HG02981 (cell line): ENCODE measurements around the gene TH.

Experiments used
- ATAC-seq: cut with Tn5 transposase; IDR thresholded peaks from one replicate; pipeline ENCODE4 v1.9.1; 2021; ENCODE audit warnings: mild to moderate bottlenecking, moderate library complexity; ENCODE audit not compliant: unreplicated experiment

Gene TH

DNA sequence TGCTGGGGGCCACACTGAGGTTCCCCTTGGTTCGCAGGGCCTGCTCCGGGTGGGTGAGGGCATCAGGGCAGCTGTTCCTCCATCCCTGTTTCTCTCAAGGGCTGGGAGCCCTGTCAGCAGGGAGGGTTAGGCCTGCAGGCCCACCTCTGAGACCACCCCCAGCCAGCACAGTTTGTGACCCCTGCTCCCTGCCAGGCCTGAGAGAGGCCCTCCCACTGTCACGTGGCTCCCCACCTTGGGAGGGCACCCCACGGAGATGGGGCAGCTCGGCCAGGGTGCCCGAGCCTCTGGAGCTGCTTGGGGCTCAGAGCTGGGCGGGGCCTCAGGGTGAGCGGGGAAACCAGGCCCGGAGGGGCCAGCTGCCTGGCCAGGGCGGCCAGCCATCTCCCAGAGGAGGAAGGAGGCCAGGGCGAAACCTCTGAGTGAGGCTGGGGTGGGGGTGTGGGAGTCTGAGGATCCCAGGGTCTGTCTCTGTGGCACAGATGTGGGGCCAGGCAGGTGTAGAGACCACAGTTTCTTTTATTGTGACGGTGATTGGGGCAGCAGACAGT lies 8.1 kb downstream of the TH start:
- no peak for ATAC-seq

DNA sequence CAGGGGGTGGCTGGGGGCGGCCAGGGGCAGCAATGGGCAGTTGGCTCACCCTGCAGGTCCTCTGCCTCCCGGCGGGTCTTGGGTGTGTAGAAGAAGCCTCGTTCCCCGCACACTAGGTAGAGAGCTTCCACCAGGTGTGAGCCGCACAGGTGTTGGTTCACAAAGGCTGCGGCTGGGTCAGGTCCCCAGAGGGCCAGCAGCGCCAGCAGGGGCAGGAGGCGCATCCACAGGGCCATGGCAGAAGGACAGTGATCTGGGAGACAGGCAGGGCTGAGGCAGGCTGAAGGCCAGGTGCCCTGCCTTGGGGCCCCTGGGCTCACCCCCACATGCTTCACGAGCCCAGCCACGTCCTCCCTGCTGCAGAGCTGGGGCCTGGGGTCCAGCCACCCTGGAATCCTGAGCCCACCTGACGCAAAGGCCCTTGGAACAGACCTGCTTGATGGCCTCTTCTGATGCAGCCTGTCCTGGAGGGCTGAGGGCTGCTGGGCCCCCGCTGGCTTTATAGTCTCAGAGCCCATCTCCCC lies 10.8 kb downstream of the TH start, which contains the start of gene INS:
Gene INS (minus strand): TSS at position 474 of the 524 bp plus-strand sequence. CDS start 238 bp downstream, at position 236.
- ATAC-seq = no peak

DNA sequence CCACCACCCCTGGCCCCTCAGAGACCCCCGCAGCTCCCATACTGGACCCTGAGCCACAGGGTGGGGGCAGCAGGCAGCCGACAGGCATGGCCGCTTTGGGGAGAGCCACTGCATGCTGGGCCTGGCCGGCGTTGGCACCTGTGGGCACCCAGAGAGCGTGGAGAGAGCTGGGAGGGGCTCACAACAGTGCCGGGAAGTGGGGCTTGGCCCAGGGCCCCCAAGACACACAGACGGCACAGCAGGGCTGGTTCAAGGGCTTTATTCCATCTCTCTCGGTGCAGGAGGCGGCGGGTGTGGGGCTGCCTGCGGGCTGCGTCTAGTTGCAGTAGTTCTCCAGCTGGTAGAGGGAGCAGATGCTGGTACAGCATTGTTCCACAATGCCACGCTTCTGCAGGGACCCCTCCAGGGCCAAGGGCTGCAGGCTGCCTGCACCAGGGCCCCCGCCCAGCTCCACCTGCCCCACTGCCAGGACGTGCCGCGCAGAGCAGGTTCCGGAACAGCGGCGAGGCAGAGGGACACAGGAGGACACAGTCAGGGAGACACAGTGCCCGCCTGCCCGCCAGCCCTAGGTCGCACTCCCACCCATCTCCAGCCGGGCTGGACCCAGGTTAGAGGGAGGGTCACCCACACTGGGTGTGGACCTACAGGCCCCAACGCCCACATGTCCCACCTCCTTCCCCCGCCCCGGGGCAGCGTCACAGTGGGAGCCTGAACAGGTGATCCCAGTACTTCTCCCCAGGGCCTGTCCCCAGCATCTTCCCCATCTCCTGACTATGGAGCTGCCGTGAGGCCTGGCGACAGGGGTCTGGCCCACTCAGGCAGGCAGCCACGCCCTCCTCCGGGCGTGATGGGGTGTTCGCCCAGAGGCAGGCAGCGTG lies 11.8 kb downstream of the TH start:
- no peak for ATAC-seq

DNA sequence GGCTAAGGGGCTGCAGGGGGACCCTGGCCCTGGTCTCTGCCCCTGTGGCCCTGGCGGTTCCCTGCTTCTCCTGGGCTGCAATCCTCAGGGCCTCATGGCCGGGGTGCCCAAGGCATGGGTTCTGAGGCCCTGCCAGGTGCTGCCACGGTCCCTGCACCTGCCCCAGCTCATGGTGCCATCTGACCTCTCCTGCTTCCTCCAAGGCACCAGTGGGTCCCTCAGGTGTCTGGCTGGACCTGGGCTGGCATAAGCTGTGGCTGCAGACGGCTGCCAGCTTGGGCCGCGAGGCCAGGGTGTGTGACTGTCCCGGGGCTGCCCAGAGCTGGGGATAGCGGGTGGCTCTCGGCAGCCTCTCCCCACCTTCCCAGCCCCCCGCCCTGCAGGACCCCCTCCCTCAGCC lies 12.6 kb downstream of the TH start:
- ATAC-seq = no peak

DNA sequence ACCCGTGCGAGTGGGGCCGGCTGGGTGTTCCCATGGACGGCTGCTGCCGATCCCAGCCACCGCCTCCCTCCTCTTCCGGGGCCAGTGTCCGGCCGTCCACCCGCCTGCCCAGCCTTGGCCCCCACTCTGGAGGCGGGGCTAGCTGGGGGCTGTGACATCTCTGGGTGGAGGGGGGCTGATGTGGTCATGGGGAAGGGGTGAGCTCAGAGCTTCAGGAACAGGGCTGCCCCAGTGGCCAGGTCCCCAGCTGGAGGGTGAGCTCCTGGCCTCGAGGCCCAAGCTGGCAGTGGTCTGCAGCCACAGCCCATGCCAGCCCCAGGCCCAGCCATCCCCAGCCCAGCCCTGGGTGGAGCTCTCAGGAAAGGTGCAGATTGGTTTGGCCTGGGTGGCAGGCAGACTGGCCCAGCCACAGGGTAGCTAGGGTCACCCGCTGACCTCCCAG lies 13.3 kb downstream of the TH start:
- ATAC-seq = no peak

DNA sequence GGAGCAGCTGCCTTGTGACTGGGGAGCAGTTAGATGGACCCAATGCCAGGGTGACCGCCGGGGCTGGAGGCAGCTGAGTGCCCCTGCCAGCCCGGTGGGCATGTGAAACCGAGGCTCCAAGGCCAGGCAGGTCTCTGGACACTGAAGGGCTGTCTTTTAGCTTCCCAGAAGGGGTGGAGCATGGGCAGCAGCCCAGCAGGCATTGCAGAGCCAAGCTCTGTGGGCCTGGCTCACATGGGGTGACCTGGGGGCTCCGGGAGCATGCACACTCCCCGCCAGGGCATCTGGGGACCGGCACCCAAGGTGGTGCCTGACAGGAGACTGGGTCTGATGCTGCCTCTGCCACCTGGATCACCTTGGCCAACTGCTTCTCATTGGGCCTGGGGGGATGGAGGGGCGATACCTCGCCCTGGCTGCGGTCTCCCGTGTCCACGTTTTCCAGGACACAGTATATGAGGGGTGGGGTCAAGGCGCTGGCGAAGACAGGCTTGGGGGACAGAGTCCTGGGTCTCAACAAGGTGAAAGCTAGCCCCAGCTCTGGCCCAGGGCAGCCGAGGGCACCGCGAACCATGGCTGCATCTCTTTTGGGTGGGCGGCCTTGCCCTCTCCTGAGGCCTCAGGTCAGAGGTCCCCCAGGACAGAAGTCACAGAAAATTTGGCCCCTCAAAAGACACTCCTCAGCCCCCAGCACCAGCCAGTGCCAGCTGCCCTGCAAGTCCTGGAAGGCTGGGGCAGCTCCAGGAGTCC lies 14.1 kb downstream of the TH start:
- no peak for ATAC-seq

DNA sequence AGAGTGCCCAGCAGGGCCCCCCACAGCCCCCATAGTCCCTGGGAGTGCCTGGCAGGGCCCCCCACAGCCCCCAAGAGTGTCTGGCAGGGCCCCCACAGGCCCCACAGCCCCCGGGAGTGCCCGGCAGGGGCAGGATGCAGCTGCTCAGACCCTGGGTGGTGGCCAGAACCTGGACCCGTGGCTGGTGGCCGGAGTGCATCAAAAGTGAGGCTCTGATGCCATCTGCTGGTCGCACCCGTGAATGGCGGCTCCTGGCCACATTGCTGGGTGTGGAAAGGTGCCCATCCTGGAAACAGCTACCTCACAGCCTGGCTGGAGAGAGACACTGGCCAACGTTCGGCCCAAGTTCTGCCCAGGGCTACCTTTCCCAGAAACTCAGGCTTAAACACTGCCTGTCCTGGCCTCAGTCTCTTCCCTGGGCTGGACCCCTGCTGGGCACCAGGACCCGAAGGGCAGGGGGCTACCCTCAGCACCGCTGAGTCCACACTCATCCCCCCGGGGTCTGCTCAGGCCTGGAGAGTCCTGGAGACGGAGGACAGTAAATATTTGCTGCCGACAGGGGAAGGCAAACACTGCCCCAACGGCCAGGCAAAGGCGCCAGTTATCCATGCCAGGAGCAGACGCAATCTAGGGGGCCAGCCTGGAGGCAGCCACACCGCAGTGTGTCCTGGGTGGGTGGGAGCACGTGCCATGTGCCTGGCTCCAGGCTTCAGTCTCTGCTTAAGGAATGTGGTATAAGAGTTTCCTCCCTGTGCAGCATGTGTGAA lies 15.0 kb downstream of the TH start:
- ATAC-seq = no peak

DNA sequence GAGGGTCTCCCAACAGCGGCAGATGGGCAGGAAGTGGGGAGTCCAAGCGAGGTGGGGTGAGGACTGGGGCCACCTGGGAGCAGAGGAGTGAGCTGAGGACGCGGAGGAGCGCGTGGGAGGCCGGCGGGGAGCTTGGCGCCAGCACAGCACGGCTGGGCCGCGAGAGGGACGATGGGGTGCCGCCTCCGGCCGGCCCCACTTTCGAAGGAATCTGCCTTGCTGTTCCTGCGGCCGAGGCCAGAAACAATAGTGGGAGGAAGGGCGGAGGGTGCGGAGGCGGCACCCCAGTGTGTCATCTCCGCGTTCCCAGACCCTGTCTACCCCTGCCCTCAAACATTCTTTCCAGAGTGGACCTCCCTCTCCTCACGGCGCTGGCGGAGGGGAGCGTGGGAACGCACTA lies 16.1 kb downstream of the TH start:
- no peak for ATAC-seq

DNA sequence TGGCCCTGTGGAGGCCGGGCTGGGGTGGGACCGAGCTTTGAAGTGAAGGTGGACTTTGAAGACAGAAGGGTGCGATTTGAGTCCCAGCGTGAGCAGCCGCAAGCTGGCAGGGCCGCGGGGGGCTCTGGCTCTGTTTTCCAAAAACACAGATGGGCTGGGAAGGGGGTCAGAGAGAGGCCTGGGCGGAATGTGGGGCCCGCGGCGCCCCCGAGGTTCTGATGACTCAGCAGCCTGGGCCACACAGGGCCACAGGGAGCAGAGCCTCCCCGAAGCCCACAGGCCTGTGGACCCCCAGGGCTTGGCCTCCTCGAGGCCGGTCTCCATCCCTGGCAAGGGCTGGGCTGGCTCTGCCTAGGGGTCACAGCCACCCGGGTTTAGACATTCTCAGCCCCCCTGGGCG lies 16.7 kb downstream of the TH start:
- no peak for ATAC-seq

DNA sequence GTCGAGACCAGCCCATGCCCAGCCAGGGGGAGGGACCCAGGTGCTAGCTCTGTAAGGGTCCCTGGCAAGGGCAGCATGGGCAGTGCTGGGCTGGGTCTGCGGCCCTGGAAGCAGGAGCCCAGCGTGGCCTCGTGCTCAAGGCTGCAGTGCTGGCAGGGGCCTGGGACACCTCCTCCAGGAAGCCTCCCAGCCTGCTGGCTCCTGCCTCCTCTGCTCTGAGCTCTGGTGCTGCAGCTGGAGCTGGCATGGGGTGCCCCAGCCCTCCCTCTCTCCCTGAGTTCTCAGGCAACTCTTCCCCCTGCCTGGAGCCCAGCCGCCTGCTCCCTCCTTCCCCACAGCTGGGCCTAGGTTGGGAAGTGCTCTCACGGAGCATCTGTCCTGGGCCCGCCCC lies 17.4 kb downstream of the TH start:
- ATAC-seq = no peak

DNA sequence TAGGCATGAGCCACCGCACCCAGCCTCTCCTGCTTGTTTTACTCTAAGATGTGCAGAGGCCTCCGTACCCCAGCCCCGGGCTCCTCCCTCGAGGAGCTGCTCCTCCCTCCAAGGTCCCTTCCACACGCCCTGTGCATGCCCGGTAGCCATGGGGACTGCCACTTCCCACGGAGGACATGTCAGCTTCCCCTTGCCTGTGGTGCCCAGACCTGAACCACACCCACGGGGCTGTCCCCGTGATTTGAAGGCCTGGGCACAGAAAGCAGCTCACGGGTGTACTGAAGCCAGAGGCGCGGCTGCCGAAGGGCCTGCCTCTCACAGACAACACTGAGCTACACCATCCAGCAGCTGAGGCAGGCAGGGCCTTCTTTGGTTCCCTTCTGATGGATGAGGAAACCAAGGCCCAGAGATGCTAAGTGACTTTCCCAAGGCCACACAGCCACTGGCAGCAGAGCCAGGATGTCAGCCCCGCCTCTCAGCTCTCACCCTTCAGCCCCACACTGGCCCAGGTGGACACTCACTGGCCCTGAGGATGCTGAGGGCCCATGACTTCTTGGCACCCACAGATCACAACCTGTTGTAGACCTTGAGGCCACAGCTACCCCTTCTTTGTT lies 17.9 kb downstream of the TH start:
- no peak for ATAC-seq

DNA sequence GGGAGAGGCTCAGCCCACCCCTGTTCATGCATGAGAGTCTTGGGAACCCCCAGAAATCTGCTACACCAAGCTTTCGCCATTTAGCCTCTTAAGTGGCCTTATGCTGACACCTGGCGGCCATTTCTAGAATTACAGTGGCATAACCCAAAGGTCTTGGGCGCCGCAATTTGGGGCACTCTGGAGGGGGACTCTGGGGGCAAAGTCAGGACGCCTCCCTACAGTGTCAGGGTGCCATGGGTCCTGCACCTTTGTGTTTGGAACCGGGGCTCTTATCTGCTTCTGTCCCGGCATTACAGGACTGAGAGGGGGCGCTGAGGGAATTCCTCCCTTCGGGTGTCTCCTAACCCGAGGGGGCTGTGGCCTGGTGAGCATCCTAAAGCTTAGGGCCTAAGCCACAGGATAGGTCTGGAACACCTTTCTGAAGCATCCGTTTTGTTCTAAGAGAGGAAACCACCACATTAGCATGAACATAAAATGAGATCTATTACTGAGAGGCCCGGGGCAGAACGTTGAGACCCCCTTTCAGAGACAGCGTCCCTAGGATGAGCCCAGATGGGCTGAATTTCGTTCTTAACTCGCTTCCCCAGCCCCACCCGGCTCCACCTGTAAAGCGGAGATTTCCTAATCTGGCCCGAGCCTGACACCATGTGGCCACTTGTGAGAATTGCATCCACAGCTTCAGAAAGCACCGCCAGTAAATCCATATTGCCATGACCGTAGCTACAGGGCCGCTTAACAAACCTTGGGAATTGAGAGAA lies 19.9 kb downstream of the TH start:
- no peak for ATAC-seq

DNA sequence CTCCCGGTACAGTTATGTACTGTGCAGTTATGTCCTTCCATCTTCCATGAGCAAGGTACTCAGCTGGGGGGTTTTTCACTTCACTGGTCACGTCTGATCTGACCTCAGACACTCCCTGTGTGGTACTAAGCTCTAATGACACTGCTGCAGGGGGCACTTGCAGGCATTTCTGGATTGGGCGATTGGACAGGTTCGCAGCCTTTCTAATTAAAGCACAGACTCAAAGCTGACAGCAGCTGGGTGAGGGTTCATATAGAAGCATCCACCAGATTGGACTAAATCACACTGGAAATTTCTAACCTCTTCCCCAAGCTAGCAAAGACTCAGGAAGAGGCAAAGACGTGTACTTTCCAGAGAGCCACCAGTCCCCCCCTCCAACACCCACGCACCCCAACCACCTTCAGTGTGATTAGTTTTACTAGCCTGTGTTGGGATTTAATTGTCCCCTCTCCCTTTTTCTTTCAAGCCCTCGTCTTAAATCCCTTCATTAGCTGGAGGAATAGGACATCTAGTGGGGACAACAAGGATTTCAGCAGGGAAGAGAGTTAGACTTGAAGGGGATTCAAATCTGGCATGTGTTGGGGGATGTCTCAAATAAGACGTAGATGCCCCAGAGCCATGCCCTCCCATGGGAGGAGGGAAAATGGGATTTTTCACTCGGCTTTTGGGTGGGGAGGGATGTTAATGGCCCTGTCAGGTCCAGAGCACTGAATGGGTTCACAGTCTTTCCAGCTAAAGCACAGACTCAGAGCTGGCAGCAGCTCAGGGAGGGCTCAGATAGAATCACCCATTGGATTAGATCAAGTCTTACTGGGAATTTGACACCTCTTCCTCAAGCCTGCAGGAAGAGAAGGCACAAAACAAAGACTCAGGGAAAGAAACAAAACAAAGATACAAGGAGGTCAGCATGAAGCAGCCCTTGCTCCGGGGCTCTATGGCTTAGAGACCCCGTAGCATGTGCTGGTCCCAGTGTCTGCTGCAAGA lies 21.5 kb downstream of the TH start:
- no peak for ATAC-seq

DNA sequence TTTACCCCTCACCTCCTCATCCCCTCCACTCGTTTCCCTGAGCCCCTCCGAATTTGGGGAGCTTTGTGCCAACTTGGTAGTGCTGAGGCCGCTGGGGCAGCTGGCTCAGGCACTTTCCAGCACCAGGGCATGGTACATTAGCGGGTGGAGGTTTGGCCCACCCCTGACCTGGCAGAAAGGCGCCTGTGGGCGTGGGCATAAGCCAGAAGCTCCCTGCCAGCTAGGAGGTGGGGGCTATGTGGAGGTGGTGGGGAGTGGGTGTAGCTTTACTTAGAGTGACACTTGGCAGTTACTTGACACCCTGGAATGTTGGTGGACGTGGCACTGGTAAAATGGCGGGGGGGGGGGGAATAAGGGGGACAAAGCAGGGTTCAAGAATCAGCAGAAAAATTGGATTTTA lies 22.2 kb downstream of the TH start:
- ATAC-seq = no peak

DNA sequence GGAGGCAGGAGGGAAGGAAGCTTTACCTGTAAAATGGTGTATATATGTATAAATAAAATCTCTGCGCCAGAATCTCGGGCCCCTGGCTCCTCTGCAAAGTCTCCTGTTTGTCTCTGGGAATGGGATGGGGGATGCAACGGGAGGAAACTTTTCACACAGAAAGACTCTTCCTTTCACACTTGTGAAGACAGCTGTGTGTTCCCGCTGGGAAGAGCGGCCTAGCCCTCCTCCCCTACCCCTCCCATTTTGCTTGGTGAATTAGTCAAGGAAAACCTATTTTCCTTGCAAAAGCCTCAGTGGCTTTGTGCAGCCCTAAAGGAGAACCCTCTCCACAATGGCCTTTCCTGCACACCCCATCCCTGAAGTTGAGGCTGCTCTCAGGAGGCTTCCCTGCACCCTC lies 23.0 kb downstream of the TH start:
- ATAC-seq = no peak

DNA sequence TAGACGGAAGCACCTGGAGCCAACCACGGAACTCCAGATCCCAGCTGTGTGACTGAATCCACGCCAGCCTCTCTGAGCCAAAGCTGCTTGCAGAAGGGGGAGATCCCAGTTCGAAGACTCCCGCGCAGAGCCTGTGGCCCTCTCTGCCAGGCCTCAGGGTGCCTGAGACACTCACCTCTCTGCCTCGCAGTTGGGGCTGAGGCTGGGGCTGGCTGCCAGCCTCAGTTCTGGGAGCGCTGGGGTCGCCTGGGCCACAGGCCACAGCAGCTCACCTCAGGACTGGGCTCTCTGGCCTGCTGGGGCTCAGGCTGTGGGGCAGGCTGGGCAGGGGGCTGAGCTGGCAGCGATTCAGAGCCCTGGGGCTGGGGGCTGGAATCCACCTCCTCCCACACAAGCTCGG lies 24.2 kb downstream of the TH start:
- ATAC-seq = no peak

DNA sequence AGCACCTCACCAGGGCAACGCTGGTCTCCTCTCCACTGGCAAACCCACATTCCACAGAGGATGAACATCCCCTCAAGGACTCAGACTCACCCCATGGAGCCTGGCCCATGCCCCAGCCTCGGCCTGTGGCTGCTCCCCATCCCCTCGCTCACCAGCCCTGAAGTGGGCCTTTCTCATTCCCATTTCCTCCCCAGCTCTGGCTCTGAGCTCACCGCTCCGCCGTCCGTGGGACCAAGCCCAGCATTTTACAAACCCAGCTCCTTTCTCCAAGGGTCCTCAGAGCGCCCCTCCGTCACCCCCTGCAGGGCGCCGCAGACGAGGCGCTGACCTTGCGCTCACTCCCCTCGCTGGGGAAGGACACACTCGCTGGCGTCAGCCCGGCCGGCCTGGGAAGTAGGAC lies 25.6 kb downstream of the TH start:
- no peak for ATAC-seq

DNA sequence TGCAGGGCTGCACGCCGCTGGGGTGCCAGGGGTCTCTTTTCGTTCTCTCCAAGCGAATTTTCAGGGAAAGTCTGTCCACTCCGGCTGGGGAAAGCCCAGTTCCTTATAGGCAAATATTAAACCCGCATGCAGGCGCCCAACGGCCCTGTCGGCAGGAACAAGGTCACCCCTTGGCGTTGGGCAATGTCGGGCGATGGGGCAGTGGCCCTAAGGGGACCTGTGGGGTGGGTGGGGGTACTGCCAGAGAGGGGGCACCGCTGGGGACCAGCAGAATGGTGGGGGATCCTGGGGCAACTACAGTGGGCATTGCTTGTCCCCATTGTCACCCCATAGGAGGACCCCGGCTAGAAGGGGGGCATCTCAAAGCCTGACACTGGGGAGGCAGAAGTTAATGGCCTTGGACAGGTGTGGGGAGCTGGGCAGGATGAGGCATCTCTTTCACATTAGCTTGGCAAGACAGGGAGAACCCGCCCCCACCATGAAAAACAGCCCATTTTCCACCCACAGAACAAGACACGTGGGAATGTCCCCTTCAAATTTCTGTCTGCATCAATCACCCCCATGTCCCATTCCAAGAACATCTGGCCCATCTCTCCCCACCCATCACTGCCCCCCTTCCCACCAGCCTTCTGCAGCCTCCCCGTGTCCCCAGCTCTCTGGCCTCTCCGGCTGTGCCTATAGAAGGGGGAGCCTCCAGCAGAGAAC lies 26.9 kb downstream of the TH start:
- ATAC-seq = no peak
